Endothelial cell of umbilical vein (primary cell): Measurements from ENCODE around the gene RILPL2. TPM values are rescaled to one million over a fixed set of nuclear protein-coding genes. Genes with fewer than 3 reads are reported as not detected.
"Not testable (repeated sequence)": the region's sequence is repeated elsewhere in the genome, so short reads cannot be mapped to it uniquely, and the experiment has no call there.

ENCODE experiments used
- BruUV-seq: library from RNA; stranded (reverse); fragments of 400-500 nt; replicated peaks from 2 replicates; lab custom pipeline; 2021; lab: Mats Ljungman, UMichigan
- CTCF ChIA-PET: fragments of 300-600, 350-600 bp; sonication (Branson Sonifier 250); formaldehyde crosslinking; loops from one replicate; lab custom pipeline; 2021; ENCODE audit warnings: antibody characterized with exemption, inconsistent platforms; lab: Charles Lee
- POLR2A ChIA-PET: fragments of 300-600, 350-600 bp; sonication (Branson Sonifier 250); formaldehyde crosslinking; loops from one replicate; lab custom pipeline; 2021; ENCODE audit warnings: antibody characterized with exemption, inconsistent platforms; lab: Charles Lee
- DNase-seq: peaks from one replicate; pipeline ENCODE4 v3.0.0-alpha.2; 2011; ENCODE audit warnings: low read depth, low spot score
- FAIRE-seq: peaks from 2 replicates; lab custom pipeline; 2011; peaks lifted over from hg19 to GRCh38; lab: Jason Lieb, UNC
- H2AFZ ChIP-seq: 2 replicates; pipeline ENCODE4 v1.6.0; 2012; ENCODE audit warnings: low read depth, low read length, control low read depth, inconsistent platforms
- H3K27ac ChIP-seq: 2 replicates; pipeline ENCODE4 v1.5.1; 2011; ENCODE audit warnings: low read depth, mild to moderate bottlenecking, control low read depth, low read length, moderate library complexity; ENCODE audit not compliant: insufficient read depth
- H3K27me3 ChIP-seq, 2 experiments: 2 replicates each; pipeline versions ENCODE4 v1.6.0 to v1.6.1; 2011; ENCODE audit warnings: low read length in 2 of 2, mixed read lengths in 1 of 2; ENCODE audit not compliant: control insufficient read depth in 2 of 2, insufficient read depth in 2 of 2
- H3K36me3 ChIP-seq, 2 experiments: 2 replicates in 1 of 2; 3 replicates in 1 of 2; pipeline ENCODE4 v1.5.1; 2011; ENCODE audit warnings: low read length in 2 of 2, mild to moderate bottlenecking in 1 of 2, moderate library complexity in 1 of 2; ENCODE audit not compliant: control insufficient read depth in 2 of 2, insufficient read depth in 2 of 2; ENCODE audit errors: extremely low read depth in 1 of 2
- H3K4me1 ChIP-seq: 3 replicates; pipeline ENCODE4 v1.5.1; 2011; ENCODE audit warnings: mild to moderate bottlenecking, low read length; ENCODE audit not compliant: control insufficient read depth, insufficient read depth; ENCODE audit errors: extremely low read depth
- H3K4me2 ChIP-seq: 2 replicates; pipeline ENCODE4 v1.6.1; 2011; ENCODE audit warnings: low read length, control low read depth, mixed read lengths; ENCODE audit not compliant: insufficient read depth
- H3K4me3 ChIP-seq, 3 experiments: fragments of 200-600 bp in 1 of 3; sonication (generic), shearing (Covaris generic) in 1 of 3; replicated peaks in 1 of 3; 2 replicates each; pipeline ENCODE4 v1.5.1; 2011 to 2016; ENCODE audit warnings: control low read depth in 3 of 3, low read length in 3 of 3, mild to moderate bottlenecking in 2 of 3, inconsistent platforms in 1 of 3, low read depth in 1 of 3, moderate library complexity in 1 of 3; ENCODE audit not compliant: insufficient read depth in 1 of 3
- H3K79me2 ChIP-seq: 2 replicates; pipeline ENCODE4 v1.6.0; 2012; ENCODE audit warnings: low read length, inconsistent platforms; ENCODE audit not compliant: control insufficient read depth, insufficient read depth
- H3K9ac ChIP-seq: replicated peaks from 2 replicates; pipeline ENCODE3; 2011; ENCODE audit warnings: low read length, control low read depth; ENCODE audit not compliant: insufficient read depth; ENCODE audit errors: extremely low read depth
- H3K9me1 ChIP-seq: replicated peaks from 3 replicates; pipeline ENCODE4 v1.6.0; 2011; ENCODE audit warnings: mild to moderate bottlenecking, low read length; ENCODE audit not compliant: control insufficient read depth, insufficient read depth; ENCODE audit errors: extremely low read depth
- H3K9me3 ChIP-seq: replicated peaks from 2 replicates; pipeline ENCODE4 v1.5.1; 2012; ENCODE audit warnings: low read length, inconsistent platforms; ENCODE audit not compliant: control insufficient read depth, insufficient read depth
- H4K20me1 ChIP-seq: replicated peaks from 2 replicates; pipeline ENCODE3; 2011; ENCODE audit warnings: mild to moderate bottlenecking, low read length; ENCODE audit not compliant: control insufficient read depth, insufficient read depth; ENCODE audit errors: extremely low read depth
- dilution Hi-C: fragments of 300-500 bp; cut with MboI; formaldehyde crosslinking; loops from one replicate; pipeline ENCODE4 v1.15.0; 2019; ENCODE audit warnings: low sequenced_read_pairs; ENCODE audit not compliant: extremely low pct_ligation_motif_present
- intact Hi-C: fragments of 100-400 bp; cut with micrococcal nuclease; formaldehyde crosslinking; loops from one replicate; pipeline ENCODE4 v1.10.0; 2022
- polyA plus RNA-seq, 4 experiments: library from polyadenylated mRNA; depleted of rRNA in 3 of 4; stranded (reverse) in 3 of 4; unstranded in 1 of 4; fragments of >200 nt; gene quantifications; 2 replicates each; pipeline versions ENCODE4 v1.2.1 to v1.2.3, GENCODE V29; 2011 to 2012; ENCODE audit warnings: missing spikeins in 1 of 4
- total RNA-seq: library from RNA; stranded (reverse); gene quantifications from 2 replicates; pipeline ENCODE4 v1.2.3, GENCODE V29; 2021

RILPL2 gene
- total and polyA plus RNA-seq, 2 donors (not counting 3 experiments of a cell fraction or from before 2014, with no cell fraction given), result 3.3 to 4.6 TPM

GRCh38 chr12:123408619-123409018, 27.9 kb downstream of the RILPL2 start:
- H2AFZ ChIP-seq, DNase-seq, H3K9me3 ChIP-seq, H3K4me1 ChIP-seq, intact Hi-C loops, H3K9me1 ChIP-seq, H3K4me3 ChIP-seq, H3K9ac ChIP-seq, H3K27me3 ChIP-seq, H4K20me1 ChIP-seq, H3K79me2 ChIP-seq, H3K4me2 ChIP-seq, H3K27ac ChIP-seq, dilution Hi-C loops: not testable (repeated sequence)
- CTCF ChIA-PET, result interaction anchor here (0.8 to 0.9 kb wide), 2 partner anchors 23 to 173 kb away, joined by 3 read pairs; no protein-coding TSS in a partner anchor
- BruUV-seq, result TSS peak; percentile 35
- peaks cover 21 to 31% of the 10 kb centered on the region in 2 experiments for H3K36me3 ChIP-seq
- peak; percentile 64 for FAIRE-seq
- POLR2A ChIA-PET, result interaction anchor here (0.5 kb wide), 1 partner anchor 168 kb away, joined by 3 read pairs; no protein-coding TSS in a partner anchor

GRCh38 chr12:123407934-123408333, 28.6 kb downstream of the RILPL2 start:
- H3K4me1 ChIP-seq, POLR2A ChIA-PET, intact Hi-C loops, H4K20me1 ChIP-seq, DNase-seq, H3K4me2 ChIP-seq, H2AFZ ChIP-seq, H3K9me1 ChIP-seq, H3K27ac ChIP-seq, H3K9ac ChIP-seq, H3K4me3 ChIP-seq, BruUV-seq, CTCF ChIA-PET, dilution Hi-C loops, FAIRE-seq, H3K9me3 ChIP-seq, H3K27me3 ChIP-seq: not testable (repeated sequence)
- Histone ChIP-seq H3K79me2 (peaks cover 12% of the 10 kb centered on the region), H3K36me3 (peaks cover 23 to 37% of the 10 kb centered on the region in 2 experiments)

- H3K27ac ChIP-seq, H3K27me3 ChIP-seq, H3K4me1 ChIP-seq, DNase-seq, H3K4me3 ChIP-seq, BruUV-seq, H4K20me1 ChIP-seq, intact Hi-C loops, H3K9me1 ChIP-seq, H3K4me2 ChIP-seq, H2AFZ ChIP-seq, POLR2A ChIA-PET, H3K9ac ChIP-seq, dilution Hi-C loops, H3K9me3 ChIP-seq: not testable (repeated sequence)
- peaks cover 17% of the 10 kb centered on the region for H3K79me2 ChIP-seq
- CTCF ChIA-PET, result interaction anchor here (0.7 to 1.1 kb wide), 2 partner anchors 9 to 175 kb away, joined by 4 read pairs; no protein-coding TSS in a partner anchor
- H3K36me3 ChIP-seq, result peaks cover 24 to 42% of the 10 kb centered on the region in 2 experiments
- peak; percentile 15 for FAIRE-seq
Observed at GRCh38 chr12:123407269-123407668, 29.2 kb downstream of the RILPL2 start.
